ENCODE results near the gene CCDC169.
"Not testable (repeated sequence)": the region's sequence is repeated elsewhere in the genome, so short reads cannot be mapped to it uniquely, and the experiment has no call there.

GRCh38 chr13:36319793-36320192 is 22.2 kb upstream of the CCDC169 start:
- TF ChIP-seq CTCF (IDR thresholded peaks at IDR 0.05; ENCODE audit: poor library complexity); EZH2 (IDR thresholded peaks at IDR 0.05; ENCODE audit: borderline replicate concordance); EZH2phosphoT487 (IDR thresholded peaks at IDR 0.05; ENCODE audit: low read depth, severe bottlenecking, unreplicated experiment): not testable (repeated sequence)

Measured in hepatocyte (in vitro differentiated cells).